Large intestine (tissue), 3 donors: ENCODE data around the gene RUFY1. TPM values are rescaled to one million over a fixed set of nuclear protein-coding genes. Genes with fewer than 3 reads are reported as not detected.
"Not testable (repeated sequence)": the region's sequence is repeated elsewhere in the genome, so short reads cannot be mapped to it uniquely, and the experiment has no call there.

Experiments used
- DNase-seq, 2 donors: peaks; one replicate each; pipeline versions ENCODE4 v3.0.0 to v3.0.0-alpha.2; 2013
- H3K27ac ChIP-seq: one replicate; pipeline ENCODE4 v1.5.1; 2013; ENCODE audit warnings: low read length
- H3K27me3 ChIP-seq: 2 replicates; pipeline ENCODE4 v1.6.1; 2013; ENCODE audit warnings: low read length; ENCODE audit not compliant: control insufficient read depth, insufficient read depth
- H3K36me3 ChIP-seq: 2 replicates; pipeline ENCODE4 v1.6.1; 2013; ENCODE audit warnings: low read length; ENCODE audit not compliant: control insufficient read depth, insufficient read depth
- H3K4me1 ChIP-seq: one replicate; pipeline ENCODE4 v1.6.1; 2013; ENCODE audit warnings: low read length; ENCODE audit not compliant: control insufficient read depth, insufficient read depth
- H3K4me3 ChIP-seq: one replicate; pipeline ENCODE4 v1.5.1; 2013; ENCODE audit warnings: low read length
- H3K9me3 ChIP-seq: one replicate; pipeline ENCODE4 v1.6.1; 2013; ENCODE audit warnings: mild to moderate bottlenecking, low read depth, low read length, moderate library complexity; ENCODE audit not compliant: control insufficient read depth
- whole genome bisulfite sequencing: methylation state at CpG from one replicate; pipeline ENCODE4 v1.1.5; 2013; ENCODE audit warnings: low lambda C conversion rate; ENCODE audit not compliant: insufficient coverage; 5-methylcytosine and 5-hydroxymethylcytosine counted together
- polyA plus RNA-seq: library from polyadenylated mRNA; unstranded; fragments of 120-200 nt; gene quantifications from one replicate; pipeline ENCODE4 v1.2.1, GENCODE V29; 2013

The RUFY1 gene
- polyA plus RNA-seq, 1 donor, result 43.3 TPM

DNA sequence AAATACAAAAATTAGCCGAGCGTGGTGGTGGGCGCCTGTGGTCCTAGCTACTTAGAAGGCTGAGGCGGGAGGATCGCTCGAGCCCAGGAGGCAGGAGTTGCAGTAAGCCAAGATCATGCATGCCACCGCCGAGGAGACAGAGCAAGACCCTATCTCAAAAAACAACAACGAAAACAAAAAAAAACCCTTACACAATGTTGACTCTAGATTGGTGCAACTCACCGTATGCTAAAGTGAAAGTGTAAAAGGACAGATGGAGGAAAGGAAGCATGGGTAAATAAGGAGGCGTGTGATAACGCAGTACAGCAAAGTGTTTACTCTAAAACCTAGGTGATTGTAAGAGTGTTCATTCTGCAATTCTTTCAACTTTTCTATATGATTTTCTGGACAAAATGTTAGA, 15.9 kb upstream of the RUFY1 start:
- Histone ChIP-seq H3K4me1 (no peaks in the 10 kb centered on the region), H3K27me3 (peaks cover 7% of the 10 kb centered on the region), H3K36me3 (no peaks in the 10 kb centered on the region), H3K27ac (no peak overlapping the region), H3K4me3 (no peak overlapping the region), H3K9me3 (peaks cover 5% of the 10 kb centered on the region)
- WGBS, result no CpG with 5 or more reads among the region's 12 CpGs
- no peak for DNase-seq

DNA sequence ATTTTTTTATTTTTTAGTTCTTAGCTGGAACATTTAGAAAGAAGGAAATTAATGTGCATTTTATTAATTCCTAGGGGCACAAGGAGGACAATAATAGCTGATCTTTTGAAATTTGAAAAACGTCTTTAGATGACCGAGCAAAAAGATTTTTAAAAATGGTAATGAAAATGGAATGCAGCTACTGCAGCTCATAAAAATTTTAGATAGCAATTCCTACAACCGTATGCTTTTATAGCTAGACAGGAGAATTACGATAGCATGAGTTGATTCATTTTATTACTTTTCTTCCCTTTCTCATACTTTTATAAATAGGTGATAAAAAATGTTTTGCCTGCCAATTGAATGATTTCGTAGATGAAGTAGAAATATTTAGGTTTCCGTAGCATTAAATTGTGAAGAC, 13.7 kb upstream of the RUFY1 start:
- no peaks in the 10 kb centered on the region for H3K9me3 ChIP-seq
- WGBS, result 87% methylated on average over 6 of the region's 6 CpGs
- no peaks in the 10 kb centered on the region for H3K4me1 ChIP-seq
- H3K36me3 ChIP-seq, result no peaks in the 10 kb centered on the region
- no peak overlapping the region for H3K4me3 ChIP-seq
- no peaks in the 10 kb centered on the region for H3K27me3 ChIP-seq
- H3K27ac ChIP-seq, result no peak overlapping the region
- DNase-seq, result no peak

DNA sequence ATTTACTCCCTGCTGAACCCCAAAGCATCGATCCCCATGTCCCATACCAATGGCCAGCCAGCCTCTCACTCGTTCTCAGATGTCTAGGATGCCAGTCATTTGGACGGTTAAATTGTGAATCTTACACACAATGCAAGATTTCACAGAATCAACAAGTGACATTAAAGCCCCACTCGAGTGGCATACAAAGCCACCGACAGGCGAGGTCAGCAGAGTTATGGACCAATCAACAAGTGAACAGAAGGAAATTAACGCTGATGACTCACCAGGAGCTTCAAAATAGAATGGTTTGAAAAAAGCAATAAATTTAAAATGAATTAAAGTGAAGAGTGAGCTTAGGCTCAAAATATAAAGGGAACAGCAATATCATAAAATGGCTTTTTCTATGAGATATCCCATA, 8.2 kb upstream of the RUFY1 start:
- Histone ChIP-seq H3K27me3 (no peaks in the 10 kb centered on the region), H3K4me1 (no peaks in the 10 kb centered on the region), H3K9me3 (no peaks in the 10 kb centered on the region), H3K27ac (no peak overlapping the region), H3K36me3 (no peaks in the 10 kb centered on the region), H3K4me3 (no peak overlapping the region)
- DNase-seq, result no peak
- 83% methylated on average over 1 of the region's 7 CpGs for WGBS

DNA sequence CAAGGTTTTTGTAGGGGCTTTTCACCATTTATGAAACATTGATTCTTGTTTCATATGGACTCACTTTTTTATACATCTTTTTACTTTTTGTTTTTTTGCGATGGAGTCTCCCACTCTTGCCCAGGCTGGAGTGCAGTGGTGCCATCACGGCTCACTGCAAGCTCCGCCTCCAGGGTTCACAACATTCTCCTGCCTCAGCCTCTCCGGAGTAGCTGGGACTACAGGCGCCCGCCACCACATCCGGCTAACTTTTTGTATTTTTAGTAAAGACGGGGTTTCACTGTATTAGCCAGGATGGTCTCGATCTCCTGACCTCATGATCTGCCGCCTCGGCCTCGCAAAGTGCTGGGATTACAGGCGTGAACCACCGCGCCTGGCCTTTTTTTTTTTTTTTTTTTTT, 7.1 kb upstream of the RUFY1 start:
- not testable (repeated sequence) for H3K4me1 ChIP-seq, H3K27ac ChIP-seq, H3K27me3 ChIP-seq, H3K36me3 ChIP-seq, H3K9me3 ChIP-seq, H3K4me3 ChIP-seq, DNase-seq
- WGBS, result no CpG with 5 or more reads among the region's 15 CpGs

GRCh38 chr5:179553006-179553405, 2.7 kb downstream of the RUFY1 start:
- no peak overlapping the region for H3K4me3 ChIP-seq
- H3K4me1 ChIP-seq, result no peaks in the 10 kb centered on the region
- no peak overlapping the region for H3K27ac ChIP-seq
- DNase-seq, result no peak
- peaks cover 3% of the 10 kb centered on the region for H3K36me3 ChIP-seq
- no peaks in the 10 kb centered on the region for H3K27me3 ChIP-seq
- no peaks in the 10 kb centered on the region for H3K9me3 ChIP-seq
- WGBS, result no CpG with 5 or more reads among the region's 4 CpGs

DNA sequence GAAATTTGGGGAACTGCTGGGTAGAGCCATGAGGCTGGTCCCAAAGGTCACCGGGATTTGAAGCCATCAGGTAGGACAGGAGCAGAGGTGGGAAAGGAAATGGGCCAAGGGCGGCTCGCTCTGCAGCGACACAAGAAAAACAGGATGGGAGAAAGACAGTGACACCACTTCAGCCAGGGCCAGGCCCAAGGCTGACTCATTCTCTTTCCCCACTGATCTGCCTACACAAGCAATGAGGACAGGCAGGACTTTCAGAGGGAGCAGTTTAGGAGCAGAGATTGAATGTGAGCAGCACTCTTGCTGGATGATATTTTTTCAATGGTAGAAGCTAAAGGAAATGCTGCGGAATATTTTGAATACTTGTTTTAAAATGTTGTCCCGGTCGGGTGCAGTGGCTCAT, 3.5 kb downstream of the RUFY1 start:
- Histone ChIP-seq H3K9me3 (no peaks in the 10 kb centered on the region), H3K4me3 (no peak overlapping the region), H3K27ac (no peak overlapping the region), H3K27me3 (no peaks in the 10 kb centered on the region), H3K4me1 (peaks cover 2% of the 10 kb centered on the region), H3K36me3 (peaks cover 3% of the 10 kb centered on the region)
- WGBS, result no CpG with 5 or more reads among the region's 7 CpGs
- no peak for DNase-seq

DNA sequence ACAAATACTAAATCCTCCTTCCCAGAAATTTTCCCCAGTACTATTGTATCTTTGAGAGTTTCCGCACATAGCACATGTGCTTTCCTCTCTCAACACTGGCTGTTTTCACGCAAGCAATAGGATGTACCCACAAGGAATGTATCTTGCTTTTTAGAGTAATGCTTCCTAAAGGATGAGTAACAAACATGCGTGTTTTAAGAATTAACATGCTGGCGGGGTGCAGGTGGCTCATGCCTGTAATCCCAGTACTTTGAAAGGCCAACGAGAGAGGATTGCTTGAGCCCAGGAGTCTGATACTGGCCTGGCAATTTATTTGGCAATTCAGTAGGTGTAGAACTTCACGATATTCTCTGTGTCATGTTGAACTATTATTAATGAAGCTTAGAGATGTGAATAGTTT, 4.6 kb downstream of the RUFY1 start:
- no peaks in the 10 kb centered on the region for H3K9me3 ChIP-seq
- WGBS, result no CpG with 5 or more reads among the region's 6 CpGs
- no peak for DNase-seq

GRCh38 chr5:179558261-179558799, 8.0 kb downstream of the RUFY1 start:
- not testable (repeated sequence) for H3K27me3 ChIP-seq, DNase-seq, H3K4me1 ChIP-seq, H3K9me3 ChIP-seq
- Histone ChIP-seq H3K27ac (peak overlapping the region; percentile 97), H3K36me3 (peaks cover 20% of the 10 kb centered on the region), H3K4me3 (peak overlapping the region; percentile 74)
- WGBS, result 54% methylated on average over 2 of the region's 15 CpGs

More for the DNA sequence above, 4.6 kb downstream of the RUFY1 start:
- H3K27ac ChIP-seq, result no peak overlapping the region
- peaks cover 3% of the 10 kb centered on the region for H3K36me3 ChIP-seq
- H3K4me3 ChIP-seq, result no peak overlapping the region
- H3K27me3 ChIP-seq, result no peaks in the 10 kb centered on the region
- peaks cover 3% of the 10 kb centered on the region for H3K4me1 ChIP-seq

- H3K4me1 ChIP-seq, result peaks cover 7% of the 10 kb centered on the region
- no peaks in the 10 kb centered on the region for H3K9me3 ChIP-seq
- no peaks in the 10 kb centered on the region for H3K27me3 ChIP-seq
- no CpG with 5 or more reads among the region's 14 CpGs for WGBS
- H3K36me3 ChIP-seq, result peaks cover 25% of the 10 kb centered on the region
- H3K27ac ChIP-seq, result peak overlapping the region; percentile 97
- peak overlapping the region; percentile 74 for H3K4me3 ChIP-seq
- peak in 1 of 2 donors; percentile 27 for DNase-seq
These were observed 8.6 kb downstream of the RUFY1 start for GRCh38 chr5:179558932-179559283.

GRCh38 chr5:179559284-179560252, 9.2 kb downstream of the RUFY1 start:
- DNase-seq, result peak; percentile 98 to 99
- no peaks in the 10 kb centered on the region for H3K27me3 ChIP-seq

More at GRCh38 chr5:179559284-179560252, 9.2 kb downstream of the RUFY1 start:
- no peaks in the 10 kb centered on the region for H3K9me3 ChIP-seq
- peak overlapping the region; percentile 74 for H3K4me3 ChIP-seq
- H3K27ac ChIP-seq, result peak overlapping the region; percentile 97
- H3K36me3 ChIP-seq, result peaks cover 29% of the 10 kb centered on the region
- no CpG with 5 or more reads among the region's 52 CpGs for WGBS
- peaks cover 7% of the 10 kb centered on the region for H3K4me1 ChIP-seq
